ENCODE results near the gene ANKRD13C.

The ANKRD13C gene

DNA sequence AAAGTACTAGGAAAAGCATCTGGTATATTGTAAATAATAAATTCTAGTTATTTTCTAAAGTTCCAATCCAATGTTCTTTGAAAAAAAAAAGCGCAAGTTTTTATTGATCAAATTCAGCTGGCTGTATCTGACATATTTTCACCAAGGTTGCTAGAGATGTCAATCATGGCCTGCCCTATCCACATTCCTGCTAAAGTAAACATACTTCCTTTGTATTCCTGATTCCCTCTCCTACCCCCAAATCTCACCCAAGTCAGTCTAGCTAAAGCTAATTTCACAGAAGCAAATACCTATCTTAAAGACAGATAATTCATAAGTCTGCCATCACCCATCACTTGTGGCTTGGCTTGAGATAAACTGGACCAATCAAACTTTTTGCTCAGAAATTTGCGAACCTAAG, 21.3 kb downstream of the ANKRD13C start:
- no peak for TF ChIP-seq ZFX (IDR thresholded peaks at IDR 0.05)
- TF ChIP-seq, protein P1, sequence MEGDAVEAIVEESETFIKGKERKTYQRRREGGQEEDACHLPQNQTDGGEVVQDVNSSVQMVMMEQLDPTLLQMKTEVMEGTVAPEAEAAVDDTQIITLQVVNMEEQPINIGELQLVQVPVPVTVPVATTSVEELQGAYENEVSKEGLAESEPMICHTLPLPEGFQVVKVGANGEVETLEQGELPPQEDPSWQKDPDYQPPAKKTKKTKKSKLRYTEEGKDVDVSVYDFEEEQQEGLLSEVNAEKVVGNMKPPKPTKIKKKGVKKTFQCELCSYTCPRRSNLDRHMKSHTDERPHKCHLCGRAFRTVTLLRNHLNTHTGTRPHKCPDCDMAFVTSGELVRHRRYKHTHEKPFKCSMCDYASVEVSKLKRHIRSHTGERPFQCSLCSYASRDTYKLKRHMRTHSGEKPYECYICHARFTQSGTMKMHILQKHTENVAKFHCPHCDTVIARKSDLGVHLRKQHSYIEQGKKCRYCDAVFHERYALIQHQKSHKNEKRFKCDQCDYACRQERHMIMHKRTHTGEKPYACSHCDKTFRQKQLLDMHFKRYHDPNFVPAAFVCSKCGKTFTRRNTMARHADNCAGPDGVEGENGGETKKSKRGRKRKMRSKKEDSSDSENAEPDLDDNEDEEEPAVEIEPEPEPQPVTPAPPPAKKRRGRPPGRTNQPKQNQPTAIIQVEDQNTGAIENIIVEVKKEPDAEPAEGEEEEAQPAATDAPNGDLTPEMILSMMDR (conservative IDR thresholded peaks at IDR 0.05), result no peak
- H3K27ac ChIP-seq, result no peak overlapping the region

DNA sequence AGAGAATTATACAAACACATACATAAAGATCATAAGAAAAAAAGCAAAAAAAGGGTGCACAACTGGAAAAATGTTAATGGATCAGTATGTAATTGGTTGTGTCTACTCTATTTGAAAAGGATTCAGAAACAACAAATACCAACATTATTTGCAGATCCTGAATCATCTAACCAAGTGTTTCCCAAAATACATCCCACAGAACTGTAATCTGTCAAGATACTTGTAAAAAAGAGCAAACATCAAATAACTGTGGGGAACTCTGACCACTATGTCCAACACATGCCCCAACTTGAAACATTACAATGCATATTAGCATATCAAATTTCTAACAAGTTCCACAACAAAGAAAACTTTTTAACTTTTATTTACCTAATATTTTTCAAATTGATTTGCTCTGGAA, 22.6 kb downstream of the ANKRD13C start:
- H3K27ac ChIP-seq, result no peak overlapping the region
- no peak for TF ChIP-seq ZFX (IDR thresholded peaks at IDR 0.05)
- TF ChIP-seq, protein P1 (conservative IDR thresholded peaks at IDR 0.05), result no peak

DNA sequence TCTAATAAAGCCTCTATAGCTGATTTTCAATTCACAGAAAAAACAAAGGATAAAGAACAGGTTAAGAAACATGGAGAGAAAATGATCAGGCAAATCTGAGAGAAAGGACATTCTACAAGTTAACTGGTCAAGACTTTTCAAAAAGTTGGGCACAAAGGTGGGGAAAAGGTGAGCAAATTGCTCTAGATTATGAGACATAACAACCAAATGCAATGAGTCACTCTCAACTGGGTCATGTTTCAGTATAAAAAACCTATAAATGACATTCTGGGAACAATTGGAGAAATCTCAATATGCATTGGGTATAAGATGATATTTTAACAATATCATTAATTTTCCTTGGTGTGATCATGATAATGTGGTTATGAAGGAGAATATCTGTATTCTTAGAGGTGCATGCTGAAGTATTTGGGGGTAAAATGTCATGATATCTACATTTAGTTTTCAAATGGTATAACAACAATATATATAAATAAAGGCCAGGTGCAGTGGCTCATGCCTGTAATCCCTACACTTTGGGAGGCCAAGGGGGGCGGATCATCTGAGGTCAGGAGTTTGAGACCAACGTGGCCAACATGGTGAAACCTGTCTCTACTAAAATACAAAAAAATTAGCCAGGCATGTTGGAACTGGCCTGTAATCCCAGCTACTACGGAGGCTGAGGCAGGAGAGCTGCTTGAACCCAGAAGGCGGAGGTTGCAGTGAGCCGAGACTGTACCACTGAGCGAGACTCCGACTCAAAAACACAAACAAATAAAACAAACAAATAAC, 27.0 kb downstream of the ANKRD13C start:
- TF ChIP-seq, protein P1 (conservative IDR thresholded peaks at IDR 0.05), result no peak
- TF ChIP-seq ZFX (IDR thresholded peaks at IDR 0.05), result no peak
- H3K27ac ChIP-seq, result no peak overlapping the region

DNA sequence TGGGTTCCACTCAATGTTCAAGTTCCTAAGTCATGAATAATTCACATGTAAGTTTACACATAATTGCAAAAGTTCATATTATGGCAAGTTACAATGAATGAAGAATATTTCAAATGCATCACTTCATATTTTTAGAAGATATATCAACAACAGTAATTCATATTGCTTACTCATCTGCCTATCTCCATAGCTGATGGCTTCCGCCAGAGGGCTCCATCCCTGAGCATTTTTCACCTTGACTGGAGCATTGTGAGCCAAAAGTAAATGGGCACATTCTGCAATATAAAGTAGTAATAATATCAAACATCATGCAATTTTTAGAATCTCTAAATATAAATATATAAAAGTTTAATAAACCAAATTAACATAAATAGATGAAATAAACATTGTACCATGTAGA, 29.8 kb downstream of the ANKRD13C start:
- no peak overlapping the region for H3K27ac ChIP-seq
- TF ChIP-seq ZFX (IDR thresholded peaks at IDR 0.05), result no peak
- TF ChIP-seq, protein P1 (conservative IDR thresholded peaks at IDR 0.05), result peak; percentile 56

DNA sequence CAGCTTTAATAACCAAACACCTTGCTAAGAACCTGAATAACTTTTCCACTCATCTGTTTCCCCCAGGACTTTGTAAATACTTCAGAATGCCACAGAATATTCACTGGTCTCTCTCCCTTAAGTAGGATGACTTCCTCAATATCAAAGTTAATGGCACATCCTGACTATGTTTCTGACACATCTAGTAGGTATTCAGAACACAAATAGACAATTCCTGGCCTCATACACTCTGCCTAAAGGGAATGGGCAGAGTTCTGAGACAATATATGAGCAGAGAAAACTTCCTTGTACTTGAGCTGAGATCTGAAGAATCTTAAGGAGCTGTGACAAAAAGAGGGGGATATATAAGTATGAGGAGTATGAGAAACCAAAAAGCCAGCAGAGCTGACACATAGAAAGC, 34.8 kb downstream of the ANKRD13C start:
- no peak overlapping the region for H3K27ac ChIP-seq

DNA sequence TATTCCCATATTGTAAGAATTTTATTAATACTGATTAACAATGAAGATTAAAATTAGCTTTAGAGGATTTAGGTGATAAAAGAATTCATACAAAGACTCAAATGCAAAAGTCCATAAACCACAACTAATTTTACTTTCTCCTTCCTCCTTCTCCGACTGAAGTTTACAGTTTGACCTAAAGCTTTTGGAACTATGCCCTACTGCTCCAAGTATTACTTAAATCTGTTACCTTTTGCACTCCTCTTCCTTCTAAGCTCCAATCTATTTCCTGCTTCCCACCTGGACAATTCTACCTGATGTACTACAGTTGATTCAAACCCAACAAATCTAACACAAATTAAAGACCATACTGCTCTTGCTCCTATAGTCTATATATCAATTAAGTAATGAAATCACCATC, 36.3 kb downstream of the ANKRD13C start:
- H3K27ac ChIP-seq, result no peak overlapping the region
- TF ChIP-seq ZFX (IDR thresholded peaks at IDR 0.05), result no peak
- TF ChIP-seq, protein P1 (conservative IDR thresholded peaks at IDR 0.05), result no peak

More for the DNA sequence above, 34.8 kb downstream of the ANKRD13C start:
- no peak for TF ChIP-seq ZFX (IDR thresholded peaks at IDR 0.05)
- TF ChIP-seq, protein P1 (conservative IDR thresholded peaks at IDR 0.05), result no peak

DNA sequence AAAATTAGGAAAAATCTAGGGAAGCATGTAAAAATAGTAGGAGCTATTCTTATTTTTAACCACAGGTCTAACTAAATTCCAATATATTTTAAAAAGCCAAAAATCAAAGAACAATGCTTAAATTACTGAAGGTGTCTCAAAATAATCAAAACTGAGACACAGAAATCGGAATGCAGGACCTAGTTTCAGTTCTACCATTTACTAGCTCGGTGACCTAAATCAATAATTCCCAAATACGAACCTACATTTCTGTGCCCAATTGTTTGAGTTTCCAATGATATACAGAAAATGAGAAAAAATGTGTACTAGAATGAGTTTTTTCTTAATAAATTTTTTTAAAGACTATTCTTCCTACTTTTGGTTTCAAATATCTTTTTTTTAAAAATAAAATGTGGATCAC, 37.4 kb downstream of the ANKRD13C start:
- TF ChIP-seq ZFX (IDR thresholded peaks at IDR 0.05), result no peak
- TF ChIP-seq, protein P1 (conservative IDR thresholded peaks at IDR 0.05), result no peak
- no peak overlapping the region for H3K27ac ChIP-seq

Measured in C4-2B (cell line).